ENCODE results near the gene SLC35F2.

GRCh38 chr11:107747622-107748021 is 111.0 kb downstream of the SLC35F2 start:
- TF ChIP-seq, protein P1, sequence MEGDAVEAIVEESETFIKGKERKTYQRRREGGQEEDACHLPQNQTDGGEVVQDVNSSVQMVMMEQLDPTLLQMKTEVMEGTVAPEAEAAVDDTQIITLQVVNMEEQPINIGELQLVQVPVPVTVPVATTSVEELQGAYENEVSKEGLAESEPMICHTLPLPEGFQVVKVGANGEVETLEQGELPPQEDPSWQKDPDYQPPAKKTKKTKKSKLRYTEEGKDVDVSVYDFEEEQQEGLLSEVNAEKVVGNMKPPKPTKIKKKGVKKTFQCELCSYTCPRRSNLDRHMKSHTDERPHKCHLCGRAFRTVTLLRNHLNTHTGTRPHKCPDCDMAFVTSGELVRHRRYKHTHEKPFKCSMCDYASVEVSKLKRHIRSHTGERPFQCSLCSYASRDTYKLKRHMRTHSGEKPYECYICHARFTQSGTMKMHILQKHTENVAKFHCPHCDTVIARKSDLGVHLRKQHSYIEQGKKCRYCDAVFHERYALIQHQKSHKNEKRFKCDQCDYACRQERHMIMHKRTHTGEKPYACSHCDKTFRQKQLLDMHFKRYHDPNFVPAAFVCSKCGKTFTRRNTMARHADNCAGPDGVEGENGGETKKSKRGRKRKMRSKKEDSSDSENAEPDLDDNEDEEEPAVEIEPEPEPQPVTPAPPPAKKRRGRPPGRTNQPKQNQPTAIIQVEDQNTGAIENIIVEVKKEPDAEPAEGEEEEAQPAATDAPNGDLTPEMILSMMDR (IDR thresholded peaks at IDR 0.05; ENCODE audit: insufficient read depth, low read length) = no peak
- no peak for TF ChIP-seq POLR2AphosphoS5 (IDR thresholded peaks at IDR 0.05; ENCODE audit: low read depth)
- TF ChIP-seq REST (IDR thresholded peaks at IDR 0.05; ENCODE audit: insufficient replicate concordance, low read depth) = no peak
- TF ChIP-seq SPI1 (IDR thresholded peaks at IDR 0.05; ENCODE audit: borderline replicate concordance, low read depth) = no peak
- no peak for TF ChIP-seq GABPA (IDR thresholded peaks at IDR 0.05; ENCODE audit: low read depth)
